GM12878 (cell line): Measurements from ENCODE around the gene STAG1.
"Not testable (repeated sequence)": the region's sequence is repeated elsewhere in the genome, so short reads cannot be mapped to it uniquely, and the experiment has no call there.

ENCODE experiments used
- CHD1 ChIP-seq: IDR thresholded peaks from 2 replicates; pipeline ENCODE4 v1.6.1; 2012; ENCODE audit warnings: low read depth, low read length, improper control_type of control experiment
- EP300 ChIP-seq, 2 experiments: fragments of 150-350 bp in 1 of 2; IDR thresholded peaks; 2 replicates each; pipeline ENCODE4 v1.6.1; 2011 to 2012; ENCODE audit warnings: low read depth in 2 of 2, low read length in 2 of 2, borderline replicate concordance in 1 of 2, improper control_type of control experiment in 1 of 2, inconsistent platforms in 1 of 2; ENCODE audit not compliant: control insufficient read depth in 1 of 2
- EZH2 ChIP-seq: IDR thresholded peaks from 2 replicates; pipeline ENCODE4 v1.6.1; 2012; ENCODE audit warnings: low read depth, mild to moderate bottlenecking, control low read depth, inconsistent platforms, low read length, borderline replicate concordance; ENCODE audit not compliant: control insufficient read depth
- NFIC ChIP-seq: IDR thresholded peaks from 2 replicates; pipeline ENCODE4 v1.6.1; 2012; ENCODE audit warnings: low read depth, mild to moderate bottlenecking, inconsistent platforms, low read length, moderate library complexity
- POLR2A ChIP-seq: IDR thresholded peaks from 2 replicates; pipeline ENCODE4 v1.6.1; 2011; ENCODE audit warnings: low read depth, mild to moderate bottlenecking, low read length
- SUPT20H ChIP-seq: IDR thresholded peaks from 2 replicates; pipeline ENCODE4 v1.6.1; 2011; ENCODE audit warnings: low read depth, mild to moderate bottlenecking, low read length, moderate library complexity, borderline replicate concordance; ENCODE audit not compliant: control insufficient read depth
- TBL1XR1 ChIP-seq: IDR thresholded peaks from 2 replicates; pipeline ENCODE4 v1.6.1; 2012; ENCODE audit warnings: low read depth, low read length, improper control_type of control experiment
- TF ChIP-seq, protein P1 (sequence below), 3 experiments: IDR thresholded peaks in 2 of 3; conservative IDR thresholded peaks in 1 of 3; 2 replicates each; pipeline ENCODE4 v1.5.1; 2011; ENCODE audit warnings: low read depth in 3 of 3, low read length in 3 of 3, mild to moderate bottlenecking in 3 of 3, control low read depth in 2 of 3, moderate library complexity in 2 of 3, inconsistent platforms in 1 of 3, mixed read lengths in 1 of 3; ENCODE audit not compliant: control insufficient read depth in 2 of 3, insufficient read depth in 1 of 3; ENCODE audit errors: extremely low read depth in 1 of 3
- TF ChIP-seq, protein P2 (sequence below): IDR thresholded peaks from 2 replicates; pipeline ENCODE4 v1.6.1; 2011; ENCODE audit warnings: borderline replicate concordance, low read depth, mild to moderate bottlenecking, moderate library complexity, low read length; ENCODE audit not compliant: insufficient read depth, poor library complexity, severe bottlenecking
- TF ChIP-seq, protein P3 (sequence below): fragments of 450-650 bp; formaldehyde crosslinking; IDR thresholded peaks from 2 replicates; pipeline ENCODE4 v1.4.0; 2020; ENCODE audit warnings: mild to moderate bottlenecking, moderate library complexity

DNA sequence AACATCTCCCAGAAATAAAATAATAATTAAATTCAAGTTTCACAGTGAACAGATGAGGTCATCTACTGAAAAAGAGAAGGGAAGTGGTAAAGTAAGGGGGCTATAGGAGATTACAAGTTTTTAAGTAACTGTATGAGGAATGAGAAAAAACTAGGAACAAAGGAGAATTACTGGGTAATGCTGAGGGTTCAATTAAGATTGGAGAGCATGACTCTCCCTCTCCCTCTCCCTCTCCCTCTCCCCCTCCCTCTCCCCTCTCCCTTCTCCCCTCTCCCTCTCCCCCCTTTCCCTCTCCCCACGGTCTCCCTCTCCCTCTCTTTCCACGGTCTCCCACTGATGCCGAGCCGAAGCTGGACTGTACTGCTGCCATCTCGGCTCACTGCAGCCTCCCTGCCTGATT is 29.8 kb downstream of the STAG1 start:
- not testable (repeated sequence) for TF ChIP-seq SUPT20H; POLR2A; TBL1XR1; EP300 (IDR thresholded peaks at IDR 0.05; ENCODE audit: borderline replicate concordance in 1 of 2, control insufficient read depth in 1 of 2, low read depth in 2 of 2, low read length in 2 of 2); CHD1; NFIC; EZH2
- TF ChIP-seq, protein P1, sequence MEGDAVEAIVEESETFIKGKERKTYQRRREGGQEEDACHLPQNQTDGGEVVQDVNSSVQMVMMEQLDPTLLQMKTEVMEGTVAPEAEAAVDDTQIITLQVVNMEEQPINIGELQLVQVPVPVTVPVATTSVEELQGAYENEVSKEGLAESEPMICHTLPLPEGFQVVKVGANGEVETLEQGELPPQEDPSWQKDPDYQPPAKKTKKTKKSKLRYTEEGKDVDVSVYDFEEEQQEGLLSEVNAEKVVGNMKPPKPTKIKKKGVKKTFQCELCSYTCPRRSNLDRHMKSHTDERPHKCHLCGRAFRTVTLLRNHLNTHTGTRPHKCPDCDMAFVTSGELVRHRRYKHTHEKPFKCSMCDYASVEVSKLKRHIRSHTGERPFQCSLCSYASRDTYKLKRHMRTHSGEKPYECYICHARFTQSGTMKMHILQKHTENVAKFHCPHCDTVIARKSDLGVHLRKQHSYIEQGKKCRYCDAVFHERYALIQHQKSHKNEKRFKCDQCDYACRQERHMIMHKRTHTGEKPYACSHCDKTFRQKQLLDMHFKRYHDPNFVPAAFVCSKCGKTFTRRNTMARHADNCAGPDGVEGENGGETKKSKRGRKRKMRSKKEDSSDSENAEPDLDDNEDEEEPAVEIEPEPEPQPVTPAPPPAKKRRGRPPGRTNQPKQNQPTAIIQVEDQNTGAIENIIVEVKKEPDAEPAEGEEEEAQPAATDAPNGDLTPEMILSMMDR (IDR thresholded peaks at IDR 0.05 in 2 of 3, conservative IDR thresholded peaks at IDR 0.05 in 1 of 3; ENCODE audit: control insufficient read depth in 2 of 3, extremely low read depth in 1 of 3, insufficient read depth in 1 of 3, low read depth in 3 of 3, low read length in 3 of 3): not testable (repeated sequence)
- TF ChIP-seq, protein P2, sequence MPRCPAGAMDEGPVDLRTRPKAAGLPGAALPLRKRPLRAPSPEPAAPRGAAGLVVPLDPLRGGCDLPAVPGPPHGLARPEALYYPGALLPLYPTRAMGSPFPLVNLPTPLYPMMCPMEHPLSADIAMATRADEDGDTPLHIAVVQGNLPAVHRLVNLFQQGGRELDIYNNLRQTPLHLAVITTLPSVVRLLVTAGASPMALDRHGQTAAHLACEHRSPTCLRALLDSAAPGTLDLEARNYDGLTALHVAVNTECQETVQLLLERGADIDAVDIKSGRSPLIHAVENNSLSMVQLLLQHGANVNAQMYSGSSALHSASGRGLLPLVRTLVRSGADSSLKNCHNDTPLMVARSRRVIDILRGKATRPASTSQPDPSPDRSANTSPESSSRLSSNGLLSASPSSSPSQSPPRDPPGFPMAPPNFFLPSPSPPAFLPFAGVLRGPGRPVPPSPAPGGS: not testable (repeated sequence)
- TF ChIP-seq, protein P3, sequence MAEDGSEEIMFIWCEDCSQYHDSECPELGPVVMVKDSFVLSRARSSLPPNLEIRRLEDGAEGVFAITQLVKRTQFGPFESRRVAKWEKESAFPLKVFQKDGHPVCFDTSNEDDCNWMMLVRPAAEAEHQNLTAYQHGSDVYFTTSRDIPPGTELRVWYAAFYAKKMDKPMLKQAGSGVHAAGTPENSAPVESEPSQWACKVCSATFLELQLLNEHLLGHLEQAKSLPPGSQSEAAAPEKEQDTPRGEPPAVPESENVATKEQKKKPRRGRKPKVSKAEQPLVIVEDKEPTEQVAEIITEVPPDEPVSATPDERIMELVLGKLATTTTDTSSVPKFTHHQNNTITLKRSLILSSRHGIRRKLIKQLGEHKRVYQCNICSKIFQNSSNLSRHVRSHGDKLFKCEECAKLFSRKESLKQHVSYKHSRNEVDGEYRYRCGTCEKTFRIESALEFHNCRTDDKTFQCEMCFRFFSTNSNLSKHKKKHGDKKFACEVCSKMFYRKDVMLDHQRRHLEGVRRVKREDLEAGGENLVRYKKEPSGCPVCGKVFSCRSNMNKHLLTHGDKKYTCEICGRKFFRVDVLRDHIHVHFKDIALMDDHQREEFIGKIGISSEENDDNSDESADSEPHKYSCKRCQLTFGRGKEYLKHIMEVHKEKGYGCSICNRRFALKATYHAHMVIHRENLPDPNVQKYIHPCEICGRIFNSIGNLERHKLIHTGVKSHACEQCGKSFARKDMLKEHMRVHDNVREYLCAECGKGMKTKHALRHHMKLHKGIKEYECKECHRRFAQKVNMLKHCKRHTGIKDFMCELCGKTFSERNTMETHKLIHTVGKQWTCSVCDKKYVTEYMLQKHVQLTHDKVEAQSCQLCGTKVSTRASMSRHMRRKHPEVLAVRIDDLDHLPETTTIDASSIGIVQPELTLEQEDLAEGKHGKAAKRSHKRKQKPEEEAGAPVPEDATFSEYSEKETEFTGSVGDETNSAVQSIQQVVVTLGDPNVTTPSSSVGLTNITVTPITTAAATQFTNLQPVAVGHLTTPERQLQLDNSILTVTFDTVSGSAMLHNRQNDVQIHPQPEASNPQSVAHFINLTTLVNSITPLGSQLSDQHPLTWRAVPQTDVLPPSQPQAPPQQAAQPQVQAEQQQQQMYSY (CRISPR knock-in tag): not testable (repeated sequence)
